Liver (tissue), 9 donors: Measurements from ENCODE around the gene MYO5A. TPM values are rescaled to one million over a fixed set of nuclear protein-coding genes. Genes with fewer than 3 reads are reported as not detected.

Source experiments
- DNase-seq: peaks from one replicate; pipeline ENCODE4 v3.0.0-alpha.2; 2017; ENCODE audit warnings: low spot score
- H3K27ac ChIP-seq, 2 donors: one replicate each; pipeline ENCODE4 v1.7.0; 2013; ENCODE audit warnings: inconsistent platforms in 2 of 2, low read length in 2 of 2, control low read depth in 1 of 2, low read depth in 1 of 2, mild to moderate bottlenecking in 1 of 2
- H3K27me3 ChIP-seq, 4 donors: one replicate each; pipeline versions ENCODE4 v1.6.1 to v1.7.0; 2013; ENCODE audit warnings: low read length in 3 of 4, inconsistent platforms in 1 of 4, mild to moderate bottlenecking in 1 of 4, moderate library complexity in 1 of 4; ENCODE audit not compliant: control insufficient read depth in 4 of 4, insufficient read depth in 4 of 4
- H3K36me3 ChIP-seq, 4 donors: one replicate each; pipeline versions ENCODE4 v1.6.1 to v1.7.0; 2013; ENCODE audit warnings: low read length in 3 of 4, mild to moderate bottlenecking in 3 of 4, low read depth in 1 of 4, moderate library complexity in 1 of 4; ENCODE audit not compliant: control insufficient read depth in 4 of 4, insufficient read depth in 3 of 4
- H3K4me1 ChIP-seq, 4 donors: one replicate each; pipeline versions ENCODE4 v1.6.1 to v1.7.0; 2013; ENCODE audit warnings: low read length in 3 of 4, mild to moderate bottlenecking in 3 of 4, moderate library complexity in 1 of 4; ENCODE audit not compliant: control insufficient read depth in 4 of 4, insufficient read depth in 4 of 4
- H3K4me3 ChIP-seq, 3 donors: one replicate each; pipeline versions ENCODE4 v1.6.1 to v1.7.0; 2013; ENCODE audit warnings: low read length in 3 of 3, control low read depth in 1 of 3, low read depth in 1 of 3, mild to moderate bottlenecking in 1 of 3
- H3K9ac ChIP-seq, 2 donors: one replicate each; pipeline ENCODE4 v1.7.0; 2013; ENCODE audit warnings: low read length in 2 of 2, mild to moderate bottlenecking in 2 of 2, moderate library complexity in 2 of 2, control low read depth in 1 of 2, low read depth in 1 of 2
- H3K9me3 ChIP-seq, 4 donors: one replicate each; pipeline versions ENCODE4 v1.6.1 to v1.7.0; 2013; ENCODE audit warnings: low read length in 3 of 4; ENCODE audit not compliant: control insufficient read depth in 4 of 4
- CTCF ChIP-seq: fragments of 150-350 bp; IDR thresholded peaks from 2 replicates; pipeline ENCODE4 v1.5.1; 2017; ENCODE audit warnings: improper control_type of control experiment, low read depth, low read length; ENCODE audit not compliant: missing input control
- EGR1 ChIP-seq, 2 donors: IDR thresholded peaks; 2 replicates each; pipeline ENCODE4 v1.6.1; 2016 to 2018; ENCODE audit warnings: antibody characterized with exemption in 2 of 2, low read depth in 2 of 2
- FOXA1 ChIP-seq: IDR thresholded peaks from 2 replicates; pipeline ENCODE4 v1.6.1; 2016; ENCODE audit warnings: antibody characterized with exemption
- HNF4A ChIP-seq, 2 donors: conservative IDR thresholded peaks; 2 replicates each; pipeline ENCODE4 v1.6.1; 2016; ENCODE audit warnings: antibody characterized with exemption in 2 of 2, mild to moderate bottlenecking in 2 of 2
- HNF4G ChIP-seq: IDR thresholded peaks from 2 replicates; pipeline ENCODE4 v1.6.1; 2016; ENCODE audit warnings: antibody characterized with exemption
- JUND ChIP-seq, 2 donors: IDR thresholded peaks; 2 replicates each; pipeline ENCODE4 v1.6.1; 2016; ENCODE audit warnings: antibody characterized with exemption in 2 of 2
- NR2F2 ChIP-seq: IDR thresholded peaks from 2 replicates; pipeline ENCODE4 v1.6.1; 2016; ENCODE audit warnings: antibody characterized with exemption
- RAD21 ChIP-seq, 2 donors: IDR thresholded peaks; 2 replicates each; pipeline ENCODE4 v1.6.1; 2016; ENCODE audit warnings: antibody characterized with exemption in 2 of 2, mild to moderate bottlenecking in 2 of 2
- SP1 ChIP-seq: IDR thresholded peaks from 2 replicates; pipeline ENCODE4 v1.6.1; 2018; ENCODE audit warnings: antibody characterized with exemption, mild to moderate bottlenecking
- WGBS: extraction: QIAGEN DNeasy Blood & Tissue Kit; methylation state at CpG from one replicate; pipeline ENCODE4 v1.1.7; 2013; 5-methylcytosine and 5-hydroxymethylcytosine counted together
- polyA plus RNA-seq, 2 donors: library from polyadenylated mRNA; stranded (reverse) in 1 of 2; unstranded in 1 of 2; fragments of 200-250 nt in 1 of 2; fragments of >200 nt in 1 of 2; fragmentation: Nextera tagmentation in 1 of 2; extraction: Ambion mirVana in 1 of 2; gene quantifications; one replicate each; pipeline versions ENCODE4 v1.2.1 to v1.2.3, GENCODE V29; 2013 to 2015
- total RNA-seq, 2 donors: library from RNA; depleted of rRNA; stranded (reverse); fragments of >200 nt; gene quantifications; one replicate each; pipeline ENCODE4 v1.2.3, GENCODE V29; 2014
- TF ChIP-seq, protein P1 (sequence below): IDR thresholded peaks from 2 replicates; pipeline ENCODE4 v1.6.1; 2016; ENCODE audit warnings: antibody characterized with exemption
- TF ChIP-seq, protein P2 (sequence below): IDR thresholded peaks from 2 replicates; pipeline ENCODE4 v1.6.1; 2016; ENCODE audit warnings: antibody characterized with exemption, mild to moderate bottlenecking
- donor health status: healthy.
- donor health status: healthy.
- donor health status: healthy.
- donor health status: healthy.
- donor health status: healthy.

The MYO5A gene
- total and polyA plus RNA-seq, 4 donors: 1.0 to 7.1 (median 3.0) TPM

GRCh38 chr15:52464478-52464877 is 64.2 kb downstream of the MYO5A start:
- DNase-seq: no peak
- no peak for TF ChIP-seq HNF4G
- TF ChIP-seq HNF4A (conservative IDR thresholded peaks at IDR 0.05): no peak
- Histone ChIP-seq H3K9me3 (no peaks in the 10 kb centered on the region), H3K27me3 (no peaks in the 10 kb centered on the region), H3K9ac (no peak overlapping the region), H3K36me3 (no peaks in the 10 kb centered on the region), H3K4me3 (no peak overlapping the region), H3K4me1 (no peaks in the 10 kb centered on the region), H3K27ac (no peak overlapping the region)
- WGBS: 76% methylated on average over 3 of the region's 3 CpGs

- H3K27me3 ChIP-seq: no peaks in the 10 kb centered on the region
- no peak overlapping the region for H3K9ac ChIP-seq
- no peaks in the 10 kb centered on the region for H3K4me1 ChIP-seq
- no peak for DNase-seq
- no peak overlapping the region for H3K4me3 ChIP-seq
- no peak overlapping the region for H3K27ac ChIP-seq
- TF ChIP-seq RAD21 (IDR thresholded peaks at IDR 0.05) (no peak), SP1 (no peak), EGR1 (IDR thresholded peaks at IDR 0.05; ENCODE audit: low read depth in 2 of 2) (no peak), FOXA1 (no peak), JUND (IDR thresholded peaks at IDR 0.05) (no peak), NR2F2 (no peak), CTCF (no peak)
- TF ChIP-seq, protein P1, sequence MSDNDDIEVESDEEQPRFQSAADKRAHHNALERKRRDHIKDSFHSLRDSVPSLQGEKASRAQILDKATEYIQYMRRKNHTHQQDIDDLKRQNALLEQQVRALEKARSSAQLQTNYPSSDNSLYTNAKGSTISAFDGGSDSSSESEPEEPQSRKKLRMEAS: no peak
- 89% methylated on average over 3 of the region's 3 CpGs for WGBS
- no peaks in the 10 kb centered on the region for H3K36me3 ChIP-seq
- no peaks in the 10 kb centered on the region for H3K9me3 ChIP-seq
Measured at GRCh38 chr15:52464040-52464439, 64.6 kb downstream of the MYO5A start.

- no peaks in the 10 kb centered on the region for H3K4me1 ChIP-seq
- no peaks in the 10 kb centered on the region for H3K36me3 ChIP-seq
- DNase-seq: no peak
- no peak overlapping the region for H3K4me3 ChIP-seq
- H3K27me3 ChIP-seq: no peaks in the 10 kb centered on the region
- no peaks in the 10 kb centered on the region for H3K9me3 ChIP-seq
- H3K9ac ChIP-seq: no peak overlapping the region
- H3K27ac ChIP-seq: no peak overlapping the region
- peak; percentile 15 to 23 for TF ChIP-seq RAD21 (IDR thresholded peaks at IDR 0.05)
- TF ChIP-seq, protein P2, sequence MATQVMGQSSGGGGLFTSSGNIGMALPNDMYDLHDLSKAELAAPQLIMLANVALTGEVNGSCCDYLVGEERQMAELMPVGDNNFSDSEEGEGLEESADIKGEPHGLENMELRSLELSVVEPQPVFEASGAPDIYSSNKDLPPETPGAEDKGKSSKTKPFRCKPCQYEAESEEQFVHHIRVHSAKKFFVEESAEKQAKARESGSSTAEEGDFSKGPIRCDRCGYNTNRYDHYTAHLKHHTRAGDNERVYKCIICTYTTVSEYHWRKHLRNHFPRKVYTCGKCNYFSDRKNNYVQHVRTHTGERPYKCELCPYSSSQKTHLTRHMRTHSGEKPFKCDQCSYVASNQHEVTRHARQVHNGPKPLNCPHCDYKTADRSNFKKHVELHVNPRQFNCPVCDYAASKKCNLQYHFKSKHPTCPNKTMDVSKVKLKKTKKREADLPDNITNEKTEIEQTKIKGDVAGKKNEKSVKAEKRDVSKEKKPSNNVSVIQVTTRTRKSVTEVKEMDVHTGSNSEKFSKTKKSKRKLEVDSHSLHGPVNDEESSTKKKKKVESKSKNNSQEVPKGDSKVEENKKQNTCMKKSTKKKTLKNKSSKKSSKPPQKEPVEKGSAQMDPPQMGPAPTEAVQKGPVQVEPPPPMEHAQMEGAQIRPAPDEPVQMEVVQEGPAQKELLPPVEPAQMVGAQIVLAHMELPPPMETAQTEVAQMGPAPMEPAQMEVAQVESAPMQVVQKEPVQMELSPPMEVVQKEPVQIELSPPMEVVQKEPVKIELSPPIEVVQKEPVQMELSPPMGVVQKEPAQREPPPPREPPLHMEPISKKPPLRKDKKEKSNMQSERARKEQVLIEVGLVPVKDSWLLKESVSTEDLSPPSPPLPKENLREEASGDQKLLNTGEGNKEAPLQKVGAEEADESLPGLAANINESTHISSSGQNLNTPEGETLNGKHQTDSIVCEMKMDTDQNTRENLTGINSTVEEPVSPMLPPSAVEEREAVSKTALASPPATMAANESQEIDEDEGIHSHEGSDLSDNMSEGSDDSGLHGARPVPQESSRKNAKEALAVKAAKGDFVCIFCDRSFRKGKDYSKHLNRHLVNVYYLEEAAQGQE: no peak
Measured at GRCh38 chr15:52463638-52464037, 65.0 kb downstream of the MYO5A start.
